Cardiac muscle cell (in vitro differentiated cells and primary cell): ENCODE results near the gene R3HDM4. TPM values are rescaled to one million over a fixed set of nuclear protein-coding genes. Genes with fewer than 3 reads are reported as not detected.

Experiments used
- DNase-seq, 2 donors: peaks; one replicate each; pipeline versions ENCODE4 v3.0.0 to v3.0.0-alpha.2; 2010 to 2017; ENCODE audit warnings: low read depth in 1 of 2, low spot score in 1 of 2
- H3K27ac ChIP-seq: fragments of 200-600 bp; sonication (generic); 2 replicates; pipeline ENCODE4 v1.5.1; 2016
- H3K27me3 ChIP-seq: fragments of 200-600 bp; sonication (generic); 2 replicates; pipeline ENCODE4 v1.6.0; 2016; ENCODE audit warnings: control low read depth
- H3K36me3 ChIP-seq: fragments of 200-600 bp; sonication (generic); 2 replicates; pipeline ENCODE4 v1.5.1; 2016; ENCODE audit warnings: control low read depth
- H3K4me1 ChIP-seq: fragments of 200-600 bp; sonication (generic); 2 replicates; pipeline ENCODE4 v1.8.1; 2017; ENCODE audit warnings: low read depth, mild to moderate bottlenecking, mixed run types
- H3K4me3 ChIP-seq: fragments of 200-600 bp; sonication (generic); 2 replicates; pipeline ENCODE4 v1.5.1; 2016; ENCODE audit warnings: mild to moderate bottlenecking
- H3K9me3 ChIP-seq: fragments of 200-600 bp; sonication (generic); 2 replicates; pipeline ENCODE4 v1.5.1; 2017; ENCODE audit warnings: low read depth, mild to moderate bottlenecking, control low read depth
- polyA plus RNA-seq: library from polyadenylated mRNA; unstranded; fragments of >200 nt; fragmentation: Nextera tagmentation; extraction: Ambion mirVana; gene quantifications from 2 replicates; pipeline ENCODE4 v1.2.1, GENCODE V29; 2016
- total RNA-seq: library from RNA; depleted of rRNA; stranded (reverse); fragments of >200 nt; gene quantifications from 2 replicates; pipeline ENCODE4 v1.2.3, GENCODE V29; 2016
- TF ChIP-seq, protein P1 (sequence below): IDR thresholded peaks from 2 replicates; pipeline ENCODE4 v1.5.1; 2012; ENCODE audit warnings: low read depth, mild to moderate bottlenecking, low read length

Gene R3HDM4
- total and polyA plus RNA-seq, 2 experiments from 2014 or later: 60.3 to 82.1 TPM

DNA sequence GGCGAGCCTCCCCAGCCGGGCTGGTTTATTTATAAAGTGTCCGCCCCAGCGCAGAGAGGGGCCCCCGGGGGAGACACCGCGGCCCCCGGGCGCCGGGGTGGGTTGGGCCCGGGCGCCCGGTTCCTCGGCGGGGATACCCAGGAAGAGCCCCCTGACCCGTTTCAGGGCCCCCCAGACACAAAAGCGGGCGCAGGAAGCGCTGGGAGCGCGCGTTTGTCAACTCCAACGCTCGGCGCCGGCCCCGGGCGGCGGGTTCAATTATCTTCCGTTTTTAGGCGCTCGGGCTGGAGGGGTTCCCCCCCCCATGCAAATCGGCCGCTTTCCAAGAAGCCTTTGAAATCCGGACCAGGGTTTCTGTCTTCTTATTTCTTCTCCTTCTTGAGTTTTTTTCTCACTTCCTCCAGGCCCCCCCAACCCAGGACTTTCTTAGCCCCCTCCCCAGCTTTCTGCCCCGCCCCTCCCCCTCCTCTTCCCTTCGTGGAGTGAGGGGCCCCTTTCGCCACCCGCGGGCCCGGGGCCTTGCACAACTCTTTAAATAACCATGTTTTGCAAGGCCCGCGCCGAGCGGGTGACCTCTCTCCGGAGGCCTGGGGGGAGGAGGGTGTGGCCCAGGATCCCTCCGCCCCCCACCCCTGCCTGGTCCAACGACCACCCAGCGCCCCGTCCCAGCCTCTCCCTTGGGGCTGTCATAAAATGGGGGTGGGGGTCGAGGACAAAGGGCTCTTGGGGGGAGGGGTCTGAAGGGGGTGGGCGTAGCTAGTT, 13.8 kb upstream of the R3HDM4 start:
- Histone ChIP-seq H3K27ac (peak overlapping the region; percentile 86), H3K4me3 (peak overlapping the region; percentile 98), H3K9me3 (no peaks in the 10 kb centered on the region), H3K4me1 (peaks cover 3% of the 10 kb centered on the region), H3K27me3 (no peaks in the 10 kb centered on the region), H3K36me3 (peaks cover 13% of the 10 kb centered on the region)
- DNase-seq: peak; percentile 71 to 79
- TF ChIP-seq, protein P1, sequence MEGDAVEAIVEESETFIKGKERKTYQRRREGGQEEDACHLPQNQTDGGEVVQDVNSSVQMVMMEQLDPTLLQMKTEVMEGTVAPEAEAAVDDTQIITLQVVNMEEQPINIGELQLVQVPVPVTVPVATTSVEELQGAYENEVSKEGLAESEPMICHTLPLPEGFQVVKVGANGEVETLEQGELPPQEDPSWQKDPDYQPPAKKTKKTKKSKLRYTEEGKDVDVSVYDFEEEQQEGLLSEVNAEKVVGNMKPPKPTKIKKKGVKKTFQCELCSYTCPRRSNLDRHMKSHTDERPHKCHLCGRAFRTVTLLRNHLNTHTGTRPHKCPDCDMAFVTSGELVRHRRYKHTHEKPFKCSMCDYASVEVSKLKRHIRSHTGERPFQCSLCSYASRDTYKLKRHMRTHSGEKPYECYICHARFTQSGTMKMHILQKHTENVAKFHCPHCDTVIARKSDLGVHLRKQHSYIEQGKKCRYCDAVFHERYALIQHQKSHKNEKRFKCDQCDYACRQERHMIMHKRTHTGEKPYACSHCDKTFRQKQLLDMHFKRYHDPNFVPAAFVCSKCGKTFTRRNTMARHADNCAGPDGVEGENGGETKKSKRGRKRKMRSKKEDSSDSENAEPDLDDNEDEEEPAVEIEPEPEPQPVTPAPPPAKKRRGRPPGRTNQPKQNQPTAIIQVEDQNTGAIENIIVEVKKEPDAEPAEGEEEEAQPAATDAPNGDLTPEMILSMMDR: no peak

- peaks cover 3% of the 10 kb centered on the region for H3K4me1 ChIP-seq
- peak overlapping the region; percentile 98 for H3K4me3 ChIP-seq
- H3K36me3 ChIP-seq: peaks cover 13% of the 10 kb centered on the region
- TF ChIP-seq, protein P1: no peak
- no peaks in the 10 kb centered on the region for H3K9me3 ChIP-seq
- no peak for DNase-seq
- peak overlapping the region; percentile 86 for H3K27ac ChIP-seq
- H3K27me3 ChIP-seq: peaks cover 2% of the 10 kb centered on the region
Measured at GRCh38 chr19:926323-926588, 13.2 kb upstream of the R3HDM4 start.

GRCh38 chr19:925526-926322, 12.7 kb upstream of the R3HDM4 start, which contains the start of gene ARID3A:
TSS of gene ARID3A (plus strand) at chr19:926035. CDS start at chr19:929529, 3,494 bp downstream.
- Histone ChIP-seq H3K4me1 (peaks cover 3% of the 10 kb centered on the region), H3K9me3 (no peaks in the 10 kb centered on the region), H3K4me3 (peak within 1 kb of the TSS; percentile 98), H3K27me3 (peaks cover 8% of the 10 kb centered on the region), H3K27ac (peak within 1 kb of the TSS; percentile 86), H3K36me3 (peaks cover 8% of the 10 kb centered on the region)
- peak; percentile 86 to 90 for DNase-seq
- TF ChIP-seq, protein P1: no peak

- Histone ChIP-seq H3K36me3 (peaks cover 7% of the 10 kb centered on the region), H3K27ac (peak overlapping the region; percentile 82), H3K4me1 (peaks cover 3% of the 10 kb centered on the region), H3K27me3 (peaks cover 14% of the 10 kb centered on the region), H3K9me3 (no peaks in the 10 kb centered on the region), H3K4me3 (peak overlapping the region; percentile 98)
- DNase-seq: peak; percentile 31 to 36
- TF ChIP-seq, protein P1: no peak
Measured at GRCh38 chr19:925087-925525, 12.1 kb upstream of the R3HDM4 start.

GRCh38 chr19:924553-925086, 11.6 kb upstream of the R3HDM4 start:
- Histone ChIP-seq H3K9me3 (no peaks in the 10 kb centered on the region), H3K4me3 (peak overlapping the region; percentile 98), H3K36me3 (peaks cover 2% of the 10 kb centered on the region), H3K27me3 (peaks cover 19% of the 10 kb centered on the region), H3K4me1 (peaks cover 3% of the 10 kb centered on the region), H3K27ac (no peak overlapping the region)
- TF ChIP-seq, protein P1: no peak
- peak in 1 of 2 donors; percentile 20 for DNase-seq
